A549 (cell line): ENCODE results near the gene AFG3L2. TPM values are rescaled to one million over a fixed set of nuclear protein-coding genes. Genes with fewer than 3 reads are reported as not detected.

ENCODE experiments used
- ATAC-seq, 2 experiments: fragments of 200-7000 bp in 1 of 2; fragments of >200 bp in 1 of 2; cut with Nextera tagmentation in 1 of 2; cut with Tn5 transposase in 1 of 2; 3 replicates each; pipeline versions ENCODE4 v1.8.0 to v1.9.1; 2018 to 2020; ENCODE audit warnings: mild to moderate bottlenecking in 1 of 2, moderate library complexity in 1 of 2
- CTCF ChIA-PET: fragments of 300-600 bp; sonication (Branson Sonifier 250); formaldehyde crosslinking; extraction: SDS; loops from one replicate; lab custom pipeline; 2021; ENCODE audit warnings: antibody characterized with exemption, inconsistent platforms; lab: Yijun Ruan, JAX
- POLR2A ChIA-PET: fragments of 350-600 bp; formaldehyde crosslinking; extraction: SDS; loops from one replicate; lab custom pipeline; 2021; ENCODE audit warnings: antibody characterized with exemption, inconsistent platforms; lab: Yijun Ruan, JAX
- DNase-seq, 2 experiments: peaks; one replicate each; pipeline versions ENCODE4 v3.0.0 to v3.0.0-alpha.2; 2011 to 2016; ENCODE audit warnings: low read depth in 1 of 2, low spot score in 1 of 2
- FAIRE-seq: peaks from 2 replicates; lab custom pipeline; 2011; peaks lifted over from hg19 to GRCh38; lab: Jason Lieb, UNC
- H3K27ac ChIP-seq, 2 experiments: fragments of >200 bp; sonication (Bioruptor Twin); formaldehyde crosslinking; 3 replicates each; pipeline ENCODE4 v1.5.1; 2016 to 2017
- H3K4me1 ChIP-seq: fragments of >200 bp; sonication (Bioruptor Twin); formaldehyde crosslinking; 3 replicates; pipeline ENCODE4 v1.6.1; 2016
- H3K4me2 ChIP-seq: fragments of >200 bp; sonication (Bioruptor Twin); formaldehyde crosslinking; 3 replicates; pipeline ENCODE4 v1.6.1; 2016
- H3K4me3 ChIP-seq: fragments of >200 bp; sonication (Bioruptor Twin); formaldehyde crosslinking; 3 replicates; pipeline ENCODE4 v1.5.1; 2016
- H3K9me3 ChIP-seq: fragments of >200 bp; sonication (Bioruptor Twin); formaldehyde crosslinking; 3 replicates; pipeline ENCODE4 v1.6.1; 2016
- ATOH8 ChIP-seq: fragments of 250-450 bp; sonication (Bioruptor Pico); IDR thresholded peaks from 2 replicates; pipeline ENCODE4 v1.5.0; 2020; ENCODE audit warnings: low read depth, mild to moderate bottlenecking, moderate library complexity
- CEBPB ChIP-seq, 2 experiments: fragments of >200 bp in 1 of 2; sonication (Bioruptor Twin) in 1 of 2; formaldehyde crosslinking in 1 of 2; IDR thresholded peaks; 2 replicates each; pipeline ENCODE4 v1.6.1; 2012 to 2016
- CHD2 ChIP-seq: fragments of 150-350 bp; IDR thresholded peaks from 2 replicates; pipeline ENCODE4 v1.6.1; 2014; ENCODE audit warnings: low read length; ENCODE audit not compliant: partially characterized antibody
- CHD4 ChIP-seq: fragments of 200-600 bp; sonication (generic); IDR thresholded peaks from 2 replicates; pipeline ENCODE4 v1.6.1; 2016; ENCODE audit warnings: antibody characterized with exemption, mild to moderate bottlenecking, borderline replicate concordance
- E2F6 ChIP-seq: IDR thresholded peaks from 2 replicates; pipeline ENCODE4 v1.6.1; 2012; ENCODE audit warnings: low read depth, borderline replicate concordance
- ELK1 ChIP-seq: fragments of 150-350 bp; IDR thresholded peaks from 2 replicates; pipeline ENCODE4 v1.6.1; 2014; ENCODE audit warnings: low read depth, mild to moderate bottlenecking, low read length
- FOSB ChIP-seq: fragments of 250-450 bp; sonication (Bioruptor Pico); IDR thresholded peaks from 2 replicates; pipeline ENCODE4 v1.5.0; 2020; ENCODE audit warnings: mild to moderate bottlenecking, moderate library complexity
- FOSL2 ChIP-seq, 2 experiments: fragments of 450-650 bp in 1 of 2; fragments of >200 bp in 1 of 2; sonication (Bioruptor Twin) in 1 of 2; formaldehyde crosslinking; IDR thresholded peaks; 2 replicates each; pipeline versions ENCODE4 v1.5.0 to v1.6.1; 2016 to 2020; ENCODE audit warnings: mild to moderate bottlenecking in 1 of 2, moderate library complexity in 1 of 2
- GATA3 ChIP-seq: IDR thresholded peaks from 2 replicates; pipeline ENCODE4 v1.6.1; 2012; ENCODE audit warnings: borderline replicate concordance
- HOXA7 ChIP-seq: fragments of 250-450 bp; sonication (Bioruptor Pico); IDR thresholded peaks from 2 replicates; pipeline ENCODE4 v1.5.0; 2020; ENCODE audit warnings: mild to moderate bottlenecking, moderate library complexity
- JUNB ChIP-seq: fragments of >200 bp; sonication (Bioruptor Twin); formaldehyde crosslinking; IDR thresholded peaks from 2 replicates; pipeline ENCODE4 v1.6.1; 2016
- KDM1A ChIP-seq: fragments of 200-600 bp; sonication (generic); IDR thresholded peaks from 2 replicates; pipeline ENCODE4 v1.6.1; 2016; ENCODE audit warnings: low read depth, mild to moderate bottlenecking
- KDM5A ChIP-seq: fragments of 200-600 bp; sonication (generic); IDR thresholded peaks from 2 replicates; pipeline ENCODE4 v1.6.1; 2016; ENCODE audit warnings: antibody characterized with exemption, mild to moderate bottlenecking
- MAX ChIP-seq: IDR thresholded peaks from 2 replicates; pipeline ENCODE4 v1.6.1; 2012
- MYC ChIP-seq: IDR thresholded peaks from 2 replicates; pipeline ENCODE4 v1.6.1; 2012; ENCODE audit warnings: mild to moderate bottlenecking, inconsistent platforms, low read length, improper control_type of control experiment, borderline replicate concordance
- NPAS2 ChIP-seq: fragments of 250-450 bp; sonication (Bioruptor Pico); IDR thresholded peaks from 2 replicates; pipeline ENCODE4 v1.8.0; 2022; ENCODE audit warnings: mild to moderate bottlenecking, moderate library complexity, borderline replicate concordance
- PBX3 ChIP-seq: IDR thresholded peaks from 2 replicates; pipeline ENCODE4 v1.6.1; 2012
- POLR2A ChIP-seq: IDR thresholded peaks from 2 replicates; pipeline ENCODE4 v1.6.1; 2012; ENCODE audit warnings: mild to moderate bottlenecking, low read length
- POLR2AphosphoS2 ChIP-seq: conservative IDR thresholded peaks from 2 replicates; pipeline ENCODE4 v1.6.1; 2012; ENCODE audit warnings: low read length, improper control_type of control experiment, inconsistent platforms
- RAD21 ChIP-seq, 2 experiments: fragments of >200 bp in 1 of 2; sonication (Bioruptor Twin) in 1 of 2; formaldehyde crosslinking in 1 of 2; IDR thresholded peaks in 1 of 2; conservative IDR thresholded peaks in 1 of 2; 2 replicates in 1 of 2; 3 replicates in 1 of 2; pipeline ENCODE4 v1.6.1; 2012 to 2018; ENCODE audit warnings: inconsistent platforms in 1 of 2
- RARB ChIP-seq: fragments of 250-450 bp; sonication (Bioruptor Pico); IDR thresholded peaks from 2 replicates; pipeline ENCODE4 v1.8.0; 2021; ENCODE audit warnings: mild to moderate bottlenecking, moderate library complexity
- RCOR1 ChIP-seq: fragments of 150-350 bp; IDR thresholded peaks from 2 replicates; pipeline ENCODE4 v1.6.1; 2014; ENCODE audit warnings: antibody characterized with exemption, low read length, low read depth
- RFX5 ChIP-seq: fragments of 450-650 bp; IDR thresholded peaks from 2 replicates; pipeline ENCODE4 v1.7.1; 2014; ENCODE audit warnings: antibody characterized with exemption, mild to moderate bottlenecking, moderate library complexity
- SMC3 ChIP-seq: fragments of >200 bp; sonication (Bioruptor Twin); formaldehyde crosslinking; IDR thresholded peaks from 3 replicates; pipeline ENCODE4 v1.6.1; 2018; ENCODE audit warnings: inconsistent platforms
- SREBF2 ChIP-seq: fragments of 450-650 bp; IDR thresholded peaks from 2 replicates; pipeline ENCODE4 v1.6.1; 2014; ENCODE audit warnings: mild to moderate bottlenecking, moderate library complexity
- USF2 ChIP-seq: fragments of 450-650 bp; IDR thresholded peaks from 2 replicates; pipeline ENCODE4 v1.6.1; 2014; ENCODE audit warnings: antibody characterized with exemption
- ZC3H11A ChIP-seq: fragments of 450-650 bp; IDR thresholded peaks from 2 replicates; pipeline ENCODE4 v1.6.1; 2014; ENCODE audit warnings: antibody characterized with exemption, mild to moderate bottlenecking
- ZNF302 ChIP-seq: fragments of 250-450 bp; sonication (Bioruptor Pico); IDR thresholded peaks from 2 replicates; pipeline ENCODE4 v1.9.0; 2021; ENCODE audit warnings: inconsistent platforms, mild to moderate bottlenecking, moderate library complexity
- WGBS: methylation state at CpG from one replicate; pipeline ENCODE4 v1.1.6; 2017; ENCODE audit errors: missing lambda C conversion rate; 5-methylcytosine and 5-hydroxymethylcytosine counted together
- polyA plus RNA-seq, 4 experiments: library from polyadenylated mRNA; depleted of rRNA in 3 of 4; stranded (reverse); fragments of >200 nt; fragmentation: RNase III in 1 of 4; extraction: RNeasy Plus Mini Kit Qiagen cat#74134 plus additional on column Dnase treatment in 1 of 4; gene quantifications; 2 replicates in 3 of 4; 3 replicates in 1 of 4; pipeline ENCODE4 v1.2.3, GENCODE V29; 2011 to 2017

The AFG3L2 gene
- polyA plus RNA-seq, 2 of the 4 experiments (the other 2 are of a cell fraction): 33.7 to 56.4 TPM

- TF ChIP-seq ELK1: no peak
- TF ChIP-seq, all 56 proteins: peak for 0
These were observed 20.8 kb upstream of the AFG3L2 start (continued) for GRCh38 chr18:12397793-12398192.

- no peaks in the 10 kb centered on the region for H3K9me3 ChIP-seq
- CTCF ChIA-PET: interaction anchor here (8.7 kb wide), 1 partner anchor 262 kb away, joined by 90 read pairs; the partner anchor contains the start of gene SPIRE1
- WGBS: 80% methylated on average over 9 of the region's 9 CpGs
- no peak overlapping the region for H3K27ac ChIP-seq
- H3K4me2 ChIP-seq: no peak overlapping the region
- FAIRE-seq: no peak
- no peak for ATAC-seq
- peaks cover 18% of the 10 kb centered on the region; the same call in 2 of the 3 replicates for H3K4me1 ChIP-seq
- no peak for DNase-seq
- POLR2A ChIA-PET: no interaction called here
- TF ChIP-seq CHD2 (no peak), SREBF2 (no peak), E2F6 (no peak), KDM5A (no peak), POLR2A (no peak), GATA3 (no peak), NPAS2 (CRISPR knock-in tag) (no peak), ZC3H11A (no peak), ATOH8 (CRISPR knock-in tag) (no peak), USF2 (no peak), KDM1A (no peak), CHD4 (no peak), MYC (no peak), MAX (no peak), ZNF302 (no peak), RFX5 (no peak)
- TF ChIP-seq, all 56 proteins: peak for 0
- no peak overlapping the region for H3K4me3 ChIP-seq
These were observed 20.2 kb upstream of the AFG3L2 start for GRCh38 chr18:12397254-12397653.

GRCh38 chr18:12394428-12394827, 17.4 kb upstream of the AFG3L2 start:
- no peaks in the 10 kb centered on the region for H3K9me3 ChIP-seq
- TF ChIP-seq PBX3: no peak
- TF ChIP-seq ELK1: no peak
- TF ChIP-seq RCOR1: no peak
- no peak for TF ChIP-seq HOXA7 (CRISPR knock-in tag)
- no peak for TF ChIP-seq FOSB (CRISPR knock-in tag)
- TF ChIP-seq KDM5A: no peak
- TF ChIP-seq CHD4: no peak
- TF ChIP-seq FOSL2 (IDR thresholded peaks at IDR 0.05): no peak
- TF ChIP-seq FOSL2 (CRISPR knock-in tag; IDR thresholded peaks at IDR 0.05): no peak
- TF ChIP-seq RAD21 (conservative IDR thresholded peaks at IDR 0.05 in 1 of 2, IDR thresholded peaks at IDR 0.05 in 1 of 2): peak; percentile 38 to 46; a peak in 4 of 5 replicates
- TF ChIP-seq POLR2A: no peak
- TF ChIP-seq RARB (CRISPR knock-in tag): no peak
- peak; percentile 50 for TF ChIP-seq SMC3
- TF ChIP-seq POLR2AphosphoS2: no peak
- no peak for TF ChIP-seq JUNB
- no peak for TF ChIP-seq CEBPB (IDR thresholded peaks at IDR 0.05)

More at GRCh38 chr18:12394428-12394827, 17.4 kb upstream of the AFG3L2 start:
- ChIA-PET POLR2A (interaction anchor here (1.2 to 1.3 kb wide), 2 partner anchors 13 to 17 kb away, joined by 4 read pairs; partner anchors contain the start of gene PRELID3A), CTCF (interaction anchor here (0.7 to 8.7 kb wide), 10 partner anchors 13 to 545 kb away, joined by 3 to 98 read pairs (median 4); partner anchors contain the start of genes PRELID3A and SPIRE1)
- Histone ChIP-seq H3K4me2 (peak overlapping the region; percentile 54), H3K4me3 (no peak overlapping the region), H3K4me1 (peaks cover 21% of the 10 kb centered on the region; the same call in 2 of the 3 replicates), H3K27ac (peak overlapping the region in 1 of 2 experiments; percentile 32; a peak in 1 of 6 replicates)
- DNase-seq (peak in 1 of 2 experiments; percentile 26), ATAC-seq (peak; percentile 71 to 76; a peak in 5 of 6 replicates), FAIRE-seq (no peak)
- WGBS: 28% methylated on average over 8 of the region's 8 CpGs
